ENCODE results near the gene P2RY2. TPM values are rescaled to one million over a fixed set of nuclear protein-coding genes. Genes with fewer than 3 reads are reported as not detected.
"Not testable (repeated sequence)": the region's sequence is repeated elsewhere in the genome, so short reads cannot be mapped to it uniquely, and the experiment has no call there.

The P2RY2 gene
- total and polyA plus RNA-seq, 3 experiments from 2014 or later = not detected

DNA sequence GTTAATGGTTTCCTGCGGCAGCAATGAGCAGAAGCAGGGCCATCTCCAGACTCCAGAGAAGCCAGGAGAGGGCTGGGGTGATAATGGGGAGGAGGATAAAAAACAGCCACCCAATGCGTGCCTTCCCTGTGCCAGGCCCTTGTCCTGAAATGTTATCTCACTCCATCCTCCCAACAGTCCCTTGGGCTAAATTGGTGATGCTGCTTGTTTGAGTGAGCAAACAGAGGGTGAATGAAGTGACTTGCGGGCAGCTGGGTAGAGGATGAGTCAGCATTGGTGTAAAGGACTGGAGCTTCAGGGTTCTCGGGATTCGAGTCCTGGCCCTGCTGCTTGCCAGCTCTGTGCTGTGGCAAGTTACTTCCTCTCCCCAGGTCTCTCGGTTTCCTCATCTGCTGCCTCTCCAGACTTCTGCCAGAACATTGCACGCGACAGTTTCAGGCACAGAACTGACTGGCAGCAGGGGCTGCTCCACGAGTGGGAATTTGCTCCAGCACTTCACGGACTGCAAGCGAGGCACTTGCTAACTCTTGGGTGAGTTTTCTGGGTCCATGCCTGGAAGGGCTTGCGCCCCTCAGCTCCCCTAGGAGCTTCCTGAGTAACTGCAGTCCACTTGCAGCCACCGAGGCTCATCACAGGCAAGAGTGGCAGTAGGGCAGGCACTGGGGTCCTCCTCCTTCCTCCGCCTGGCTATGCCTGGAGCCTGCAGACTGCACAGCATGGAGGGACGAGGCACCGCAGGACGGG, 54.0 kb downstream of the P2RY2 start, which contains the start of gene P2RY6:
Gene P2RY6, plus strand, starts transcription at position 403 of the 744 bp plus-strand sequence. CDS start 24,181 bp downstream, outside the sequence.
- Histone ChIP-seq H3K27ac (ENCODE audit: low read depth, low read length) (no peak within 1 kb of the TSS), H3K27me3 (ENCODE audit: insufficient read depth, low read length, poor library complexity, severe bottlenecking) (peaks cover 4% of the 10 kb centered on the region), H3K4me3 (ENCODE audit: low read length) (no peak within 1 kb of the TSS), H3K36me3 (ENCODE audit: insufficient read depth, low read length) (no peaks in the 10 kb centered on the region), H3K9me3 (ENCODE audit: low read length) (no peaks in the 10 kb centered on the region), H3K4me1 (ENCODE audit: insufficient read depth, low read length) (no peaks in the 10 kb centered on the region)
- ChIA-PET CTCF (interaction anchor here (1.2 kb wide), 1 partner anchor 35 kb away, joined by 3 read pairs; no protein-coding TSS in a partner anchor), POLR2A (no interaction called here)
- no peak for DNase-seq
- H3K9me3 Mint-ChIP-seq = no peaks in the 10 kb centered on the region
- no peaks in the 10 kb centered on the region for H3K4me1 Mint-ChIP-seq
- H3K36me3 Mint-ChIP-seq = no peaks in the 10 kb centered on the region
- H3K27me3 Mint-ChIP-seq = peaks cover 4 to 13% of the 10 kb centered on the region in 2 donors
- H3K27ac Mint-ChIP-seq = peak within 1 kb of the TSS in 2 of 8 donors; percentile 71 to 95
- H3K4me3 Mint-ChIP-seq = no peak within 1 kb of the TSS

DNA sequence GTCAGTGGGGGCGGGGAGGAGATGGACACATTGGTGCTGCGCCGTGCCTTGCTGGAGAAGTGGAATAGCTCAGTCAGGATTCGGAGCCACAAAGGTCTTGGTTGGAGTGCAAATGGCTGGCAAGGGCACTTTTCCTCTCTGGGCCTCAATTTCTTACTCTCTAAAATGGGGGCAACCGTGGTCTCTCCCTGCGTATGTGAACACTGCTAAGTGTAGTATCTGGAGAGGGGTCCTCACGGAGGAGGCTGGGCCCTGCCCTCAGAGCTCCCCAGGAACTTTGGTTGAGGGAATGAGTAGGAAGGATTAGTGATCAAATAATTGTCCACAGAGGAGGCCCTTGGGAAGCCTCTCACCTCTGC, 54.6 kb downstream of the P2RY2 start:
- DNase-seq = no peak

DNA sequence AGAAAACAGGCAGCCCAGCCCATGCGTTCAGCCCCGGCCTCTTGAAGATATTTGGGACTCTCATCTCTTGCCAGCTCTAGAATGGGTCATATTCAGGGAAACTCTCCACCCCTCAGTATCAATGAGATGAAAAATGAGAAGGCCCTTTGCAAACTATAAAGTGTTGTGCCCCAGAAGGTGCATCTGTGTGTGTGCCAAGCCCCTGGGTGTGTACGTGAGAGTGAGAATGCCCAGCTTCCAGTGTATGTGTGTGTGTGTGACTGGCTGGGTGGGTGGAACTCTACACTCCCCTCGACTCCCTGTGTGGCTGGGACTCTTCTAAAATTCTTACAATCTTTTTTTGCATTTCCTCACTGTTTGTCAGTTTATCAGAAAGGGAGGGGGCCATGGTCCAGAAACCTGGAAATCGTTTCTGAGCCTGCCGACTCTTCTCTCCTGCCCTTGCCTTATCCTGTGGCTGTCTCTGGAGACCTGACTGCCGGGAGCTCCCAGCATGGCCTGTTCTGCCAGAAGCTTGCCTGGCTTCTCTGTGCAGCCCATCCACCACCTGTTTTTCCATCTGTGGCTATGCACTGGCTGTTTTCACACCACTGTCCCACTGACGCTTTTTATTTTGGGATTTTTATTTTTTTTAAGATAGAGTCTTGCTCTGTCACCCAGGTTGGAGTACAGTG, 55.3 kb downstream of the P2RY2 start:
- H3K4me3 Mint-ChIP-seq = no peak overlapping the region
- no peak overlapping the region for H3K27ac Mint-ChIP-seq
- Histone ChIP-seq H3K4me3 (ENCODE audit: low read length) (no peak overlapping the region), H3K36me3 (ENCODE audit: insufficient read depth, low read length) (no peaks in the 10 kb centered on the region), H3K9me3 (ENCODE audit: low read length) (no peaks in the 10 kb centered on the region), H3K27ac (ENCODE audit: low read depth, low read length) (no peak overlapping the region), H3K4me1 (ENCODE audit: insufficient read depth, low read length) (no peaks in the 10 kb centered on the region), H3K27me3 (ENCODE audit: insufficient read depth, low read length, poor library complexity, severe bottlenecking) (peaks cover 4% of the 10 kb centered on the region)
- no peaks in the 10 kb centered on the region for H3K36me3 Mint-ChIP-seq
- CTCF ChIA-PET = no interaction called here
- H3K27me3 Mint-ChIP-seq = peaks cover 0 to 6% of the 10 kb centered on the region in 2 donors
- no peak for DNase-seq
- no peaks in the 10 kb centered on the region for H3K4me1 Mint-ChIP-seq
- POLR2A ChIA-PET = no interaction called here
- no peaks in the 10 kb centered on the region for H3K9me3 Mint-ChIP-seq

More for the DNA sequence above, 54.6 kb downstream of the P2RY2 start:
- Histone ChIP-seq H3K36me3 (ENCODE audit: insufficient read depth, low read length) (no peaks in the 10 kb centered on the region), H3K4me1 (ENCODE audit: insufficient read depth, low read length) (no peaks in the 10 kb centered on the region), H3K9me3 (ENCODE audit: low read length) (no peaks in the 10 kb centered on the region), H3K27me3 (ENCODE audit: insufficient read depth, low read length, poor library complexity, severe bottlenecking) (peaks cover 4% of the 10 kb centered on the region), H3K4me3 (ENCODE audit: low read length) (no peak overlapping the region), H3K27ac (ENCODE audit: low read depth, low read length) (no peak overlapping the region)
- Mint-ChIP-seq H3K36me3 (no peaks in the 10 kb centered on the region), H3K27ac (no peak overlapping the region), H3K4me1 (no peaks in the 10 kb centered on the region), H3K4me3 (no peak overlapping the region), H3K27me3 (peaks cover 0 to 8% of the 10 kb centered on the region in 2 donors), H3K9me3 (no peaks in the 10 kb centered on the region)
- CTCF ChIA-PET = interaction anchor here (1.2 kb wide), 1 partner anchor 35 kb away, joined by 3 read pairs; no protein-coding TSS in a partner anchor
- POLR2A ChIA-PET = no interaction called here

DNA sequence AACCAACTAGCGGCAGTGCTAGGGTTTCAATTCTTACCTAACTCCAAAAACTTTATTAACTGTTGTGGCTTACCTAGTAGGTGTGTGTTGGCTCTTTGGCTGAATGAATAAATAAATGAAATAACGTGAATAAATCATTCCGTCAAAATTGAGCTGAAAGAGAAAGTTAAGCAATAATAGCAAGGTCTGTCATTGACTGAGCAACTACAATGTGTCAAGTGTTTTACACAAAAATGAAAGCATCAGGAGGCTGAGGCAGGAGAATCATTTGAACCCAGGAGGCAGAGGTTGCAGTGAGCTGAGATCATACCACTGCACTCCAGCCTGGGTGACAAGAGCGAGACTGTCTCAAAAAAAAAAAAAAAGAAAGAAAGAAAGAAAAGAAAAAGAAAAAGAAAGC, 56.1 kb downstream of the P2RY2 start:
- H3K27ac Mint-ChIP-seq; H3K4me1 ChIP-seq (ENCODE audit: insufficient read depth, low read length); H3K4me3 ChIP-seq (ENCODE audit: low read length); H3K27me3 ChIP-seq (ENCODE audit: insufficient read depth, low read length, poor library complexity, severe bottlenecking); CTCF ChIA-PET; H3K4me1 Mint-ChIP-seq; H3K36me3 ChIP-seq (ENCODE audit: insufficient read depth, low read length); H3K36me3 Mint-ChIP-seq; H3K9me3 ChIP-seq (ENCODE audit: low read length); H3K27me3 Mint-ChIP-seq; POLR2A ChIA-PET; DNase-seq; H3K27ac ChIP-seq (ENCODE audit: low read depth, low read length); H3K4me3 Mint-ChIP-seq; H3K9me3 Mint-ChIP-seq: not testable (repeated sequence)

DNA sequence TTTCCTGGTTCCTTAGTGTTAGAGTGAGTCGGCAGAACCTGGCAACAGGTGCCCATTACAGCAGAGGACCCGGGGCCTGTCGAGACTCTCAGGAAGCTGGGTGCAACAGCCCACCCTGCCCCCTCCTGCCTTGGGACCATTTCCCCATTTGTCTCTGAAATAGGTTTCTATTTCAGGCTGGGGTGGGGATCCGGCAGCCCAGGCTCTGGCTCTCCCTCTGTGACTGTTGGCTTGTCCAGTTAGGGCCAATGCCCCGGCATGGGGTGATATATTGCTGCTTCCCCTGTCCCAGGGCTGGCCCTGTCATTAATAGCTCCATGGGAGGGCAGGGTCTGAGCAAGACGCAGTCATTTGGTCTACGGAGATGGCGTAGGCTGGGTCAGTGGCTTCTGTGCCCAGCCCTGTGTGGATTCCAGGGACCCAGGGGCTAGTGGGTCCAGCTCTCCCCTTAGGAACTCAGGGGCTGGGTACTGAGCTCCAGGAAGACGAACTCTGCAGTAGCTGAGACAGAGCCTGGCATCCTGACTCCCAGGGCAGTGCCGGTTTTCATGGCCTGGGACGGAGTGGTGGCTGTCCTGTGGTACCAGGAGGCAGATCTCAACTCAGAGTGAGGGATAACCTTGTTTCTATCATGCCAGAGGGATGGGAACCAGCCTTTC, 56.8 kb downstream of the P2RY2 start:
- H3K4me3 ChIP-seq (ENCODE audit: low read length) = no peak overlapping the region
- no peaks in the 10 kb centered on the region for H3K9me3 ChIP-seq (ENCODE audit: low read length)
- Mint-ChIP-seq H3K9me3 (no peaks in the 10 kb centered on the region), H3K4me3 (no peak overlapping the region), H3K27me3 (peaks cover 0 to 6% of the 10 kb centered on the region in 2 donors), H3K36me3 (no peaks in the 10 kb centered on the region), H3K4me1 (no peaks in the 10 kb centered on the region), H3K27ac (no peak overlapping the region)
- ChIA-PET POLR2A (no interaction called here), CTCF (no interaction called here)
- no peaks in the 10 kb centered on the region for H3K36me3 ChIP-seq (ENCODE audit: insufficient read depth, low read length)
- peaks cover 4% of the 10 kb centered on the region for H3K27me3 ChIP-seq (ENCODE audit: insufficient read depth, low read length, poor library complexity, severe bottlenecking)
- DNase-seq = no peak
- H3K27ac ChIP-seq (ENCODE audit: low read depth, low read length) = no peak overlapping the region
- H3K4me1 ChIP-seq (ENCODE audit: insufficient read depth, low read length) = no peaks in the 10 kb centered on the region

DNA sequence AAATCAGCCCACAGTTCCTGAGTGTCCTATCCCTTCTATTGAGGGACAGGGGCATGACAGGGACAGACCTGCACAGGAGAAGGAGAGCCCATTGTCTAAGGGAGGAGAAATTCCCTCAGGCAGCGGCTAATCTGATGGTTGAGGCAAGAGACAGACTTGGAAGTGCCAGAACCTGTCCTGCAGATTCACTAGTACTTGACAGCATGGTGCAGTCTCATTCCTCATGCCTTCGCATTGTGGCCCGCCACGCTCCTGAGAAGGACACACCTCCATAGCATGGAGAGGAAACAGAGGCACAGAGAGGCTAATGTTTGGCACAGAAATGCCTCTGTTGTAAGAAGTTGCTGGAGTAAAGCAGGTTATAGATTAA, 57.3 kb downstream of the P2RY2 start:
- H3K9me3 ChIP-seq (ENCODE audit: low read length) = no peaks in the 10 kb centered on the region
- H3K36me3 ChIP-seq (ENCODE audit: insufficient read depth, low read length) = no peaks in the 10 kb centered on the region
- H3K4me1 Mint-ChIP-seq = no peaks in the 10 kb centered on the region
- peaks cover 0 to 9% of the 10 kb centered on the region in 2 donors for H3K27me3 Mint-ChIP-seq
- no peak for DNase-seq
- no peak overlapping the region for H3K4me3 ChIP-seq (ENCODE audit: low read length)
- CTCF ChIA-PET = no interaction called here
- H3K9me3 Mint-ChIP-seq = no peaks in the 10 kb centered on the region
- POLR2A ChIA-PET = no interaction called here
- H3K4me1 ChIP-seq (ENCODE audit: insufficient read depth, low read length) = no peaks in the 10 kb centered on the region
- peaks cover 4% of the 10 kb centered on the region for H3K27me3 ChIP-seq (ENCODE audit: insufficient read depth, low read length, poor library complexity, severe bottlenecking)
- H3K36me3 Mint-ChIP-seq = no peaks in the 10 kb centered on the region
- no peak overlapping the region for H3K4me3 Mint-ChIP-seq
- no peak overlapping the region for H3K27ac Mint-ChIP-seq
- H3K27ac ChIP-seq (ENCODE audit: low read depth, low read length) = no peak overlapping the region

DNA sequence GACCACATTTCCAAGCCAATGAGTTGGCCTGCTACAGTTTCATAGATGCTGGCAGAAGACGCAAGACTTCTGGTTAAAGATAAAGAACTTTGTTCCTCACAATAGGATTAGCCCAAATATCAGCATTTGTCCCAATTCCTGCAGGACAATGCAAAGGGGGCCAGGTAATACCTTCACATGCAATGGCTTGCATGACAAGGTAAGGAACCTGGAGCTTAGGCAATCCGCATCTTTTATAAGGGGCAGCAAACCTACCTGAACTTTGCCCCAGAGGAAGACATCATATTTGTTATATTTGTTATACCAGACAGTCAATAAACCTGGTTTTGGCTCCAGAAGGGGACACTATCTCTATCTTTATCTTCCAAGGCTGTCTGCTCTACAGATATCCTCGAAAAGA, 59.4 kb downstream of the P2RY2 start:
- ChIA-PET POLR2A (no interaction called here), CTCF (no interaction called here)
- no peak overlapping the region for H3K4me3 Mint-ChIP-seq
- Histone ChIP-seq H3K27me3 (ENCODE audit: insufficient read depth, low read length, poor library complexity, severe bottlenecking) (no peaks in the 10 kb centered on the region), H3K9me3 (ENCODE audit: low read length) (no peaks in the 10 kb centered on the region), H3K27ac (ENCODE audit: low read depth, low read length) (no peak overlapping the region), H3K4me1 (ENCODE audit: insufficient read depth, low read length) (no peaks in the 10 kb centered on the region), H3K36me3 (ENCODE audit: insufficient read depth, low read length) (no peaks in the 10 kb centered on the region), H3K4me3 (ENCODE audit: low read length) (no peak overlapping the region)
- H3K9me3 Mint-ChIP-seq = no peaks in the 10 kb centered on the region
- no peak overlapping the region for H3K27ac Mint-ChIP-seq
- peaks cover 0 to 7% of the 10 kb centered on the region in 2 donors for H3K27me3 Mint-ChIP-seq
- no peaks in the 10 kb centered on the region for H3K4me1 Mint-ChIP-seq
- no peak for DNase-seq
- no peaks in the 10 kb centered on the region for H3K36me3 Mint-ChIP-seq

DNA sequence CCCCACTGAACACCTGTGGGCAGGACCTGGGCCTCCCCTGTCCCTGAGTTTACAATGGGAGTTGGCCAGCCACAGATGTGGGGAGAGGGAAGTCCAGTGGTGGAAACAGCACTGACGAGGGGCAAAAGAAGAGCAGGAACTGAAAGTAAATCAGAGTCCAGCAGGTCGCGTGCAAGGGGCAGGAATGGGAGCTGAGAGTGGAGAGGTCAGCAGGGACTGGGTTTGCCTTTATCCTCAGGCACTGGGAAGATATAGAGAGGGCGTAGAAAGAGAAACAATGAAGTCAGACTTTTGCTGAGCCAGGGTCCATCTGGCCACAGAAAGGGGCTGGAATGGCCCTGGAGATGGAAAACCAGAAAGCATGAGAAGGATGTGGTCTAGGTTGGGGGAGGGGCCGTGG, 62.5 kb downstream of the P2RY2 start:
- CTCF ChIA-PET = no interaction called here
- H3K4me1 Mint-ChIP-seq = no peaks in the 10 kb centered on the region
- no peaks in the 10 kb centered on the region for H3K4me1 ChIP-seq (ENCODE audit: insufficient read depth, low read length)
- H3K36me3 ChIP-seq (ENCODE audit: insufficient read depth, low read length) = no peaks in the 10 kb centered on the region
- H3K27ac ChIP-seq (ENCODE audit: low read depth, low read length) = no peak overlapping the region
- H3K9me3 Mint-ChIP-seq = no peaks in the 10 kb centered on the region
- no peak overlapping the region for H3K4me3 ChIP-seq (ENCODE audit: low read length)
- peaks cover 1 to 5% of the 10 kb centered on the region in 2 donors for H3K27me3 Mint-ChIP-seq
- no peak overlapping the region for H3K27ac Mint-ChIP-seq
- POLR2A ChIA-PET = no interaction called here
- H3K4me3 Mint-ChIP-seq = no peak overlapping the region
- H3K27me3 ChIP-seq (ENCODE audit: insufficient read depth, low read length, poor library complexity, severe bottlenecking) = no peaks in the 10 kb centered on the region
- no peaks in the 10 kb centered on the region for H3K9me3 ChIP-seq (ENCODE audit: low read length)
- DNase-seq = no peak
- no peaks in the 10 kb centered on the region for H3K36me3 Mint-ChIP-seq

Data from CD8-positive, alpha-beta memory T cell (primary cell).